Limb (tissue), 2 donors: ENCODE measurements around the gene RAB27A.
A peak's percentile ranks its signal among the peaks of the same experiment; 100 is the strongest.
"Not testable (repeated sequence)": the region's sequence is repeated elsewhere in the genome, so short reads cannot be mapped to it uniquely, and the experiment has no call there.

Experiments
- DNase-seq, 2 donors: peaks; one replicate each; pipeline ENCODE4 v3.0.0-alpha.2; 2016; ENCODE audit errors: extremely low spot score in 2 of 2

Gene RAB27A

DNA sequence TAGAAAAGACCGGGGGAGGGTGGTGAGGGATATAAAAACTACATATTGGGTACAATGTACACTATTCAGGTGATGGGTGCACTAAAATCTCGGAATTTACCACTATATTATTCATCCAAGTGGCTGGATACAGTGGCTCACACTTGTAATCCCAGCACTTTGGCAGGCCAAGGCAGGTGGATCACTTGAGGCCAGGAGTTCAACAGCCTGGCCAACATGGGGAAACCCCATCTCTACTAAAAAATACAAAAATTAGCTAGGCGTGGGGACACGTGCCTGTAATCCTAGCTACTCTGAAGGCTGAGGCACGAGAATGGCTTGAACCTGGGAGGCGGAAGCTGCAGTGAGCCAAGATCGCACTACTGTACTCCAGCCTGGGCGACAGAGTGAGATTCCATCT is 37.4 kb downstream of the RAB27A start:
- DNase-seq = not testable (repeated sequence)

DNA sequence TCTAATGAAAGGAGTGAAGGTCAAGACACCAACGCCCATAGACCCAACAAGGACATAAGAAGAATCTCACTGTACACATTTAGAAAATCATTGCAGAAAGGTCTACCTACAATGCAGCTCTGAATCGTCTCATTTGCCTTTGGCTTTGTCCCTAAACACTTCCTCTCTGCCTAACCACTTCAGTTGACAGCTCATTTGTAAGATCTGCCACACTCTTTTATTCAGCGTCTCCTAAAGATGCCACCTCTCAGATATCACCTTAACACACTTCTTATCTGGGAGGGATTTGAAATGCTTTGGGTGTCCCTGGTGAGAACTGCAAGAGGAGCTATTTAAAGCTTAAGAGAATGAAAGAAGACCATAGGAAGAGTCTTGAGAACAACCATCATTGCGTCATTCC is 38.7 kb downstream of the RAB27A start:
- DNase-seq = no peak

DNA sequence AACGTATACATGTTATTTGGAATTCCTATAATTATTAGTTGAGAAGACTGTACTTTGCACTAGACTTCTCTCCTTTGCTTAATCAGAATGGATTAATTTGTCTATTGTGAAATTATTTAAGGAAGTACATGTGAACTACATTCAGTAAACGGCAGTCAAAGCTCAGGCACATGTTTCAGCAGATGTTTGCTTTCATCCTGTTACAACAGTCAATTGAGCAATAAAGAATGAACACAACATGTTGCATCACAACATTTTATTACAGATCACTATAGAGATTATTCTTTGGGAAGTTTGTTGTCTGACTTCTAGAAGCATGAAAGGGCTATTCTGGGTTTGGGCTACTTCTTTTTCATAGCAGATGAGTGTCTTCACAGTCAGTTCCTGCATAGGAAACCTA is 39.2 kb downstream of the RAB27A start:
- DNase-seq = peak in 1 of 2 donors; percentile 6

DNA sequence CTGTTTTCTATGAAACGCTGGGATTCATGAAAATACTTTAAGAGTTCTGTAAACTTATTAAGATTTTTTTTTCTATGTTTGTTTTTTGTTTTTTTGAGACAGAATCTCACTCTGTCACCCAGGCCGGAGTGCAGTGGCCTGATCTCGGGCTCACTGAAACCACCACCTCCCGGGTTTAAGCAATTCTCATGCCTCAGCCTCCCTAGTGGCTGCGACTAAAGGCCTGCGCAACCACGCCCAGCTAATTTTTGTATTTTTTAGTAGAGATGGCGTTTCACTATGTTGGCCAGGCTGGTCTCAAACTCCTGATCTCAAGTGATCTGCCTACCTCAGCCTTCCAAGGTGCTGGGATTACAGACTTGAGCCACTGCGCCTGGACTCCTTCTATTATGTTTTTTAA is 39.7 kb downstream of the RAB27A start:
- not testable (repeated sequence) for DNase-seq

DNA sequence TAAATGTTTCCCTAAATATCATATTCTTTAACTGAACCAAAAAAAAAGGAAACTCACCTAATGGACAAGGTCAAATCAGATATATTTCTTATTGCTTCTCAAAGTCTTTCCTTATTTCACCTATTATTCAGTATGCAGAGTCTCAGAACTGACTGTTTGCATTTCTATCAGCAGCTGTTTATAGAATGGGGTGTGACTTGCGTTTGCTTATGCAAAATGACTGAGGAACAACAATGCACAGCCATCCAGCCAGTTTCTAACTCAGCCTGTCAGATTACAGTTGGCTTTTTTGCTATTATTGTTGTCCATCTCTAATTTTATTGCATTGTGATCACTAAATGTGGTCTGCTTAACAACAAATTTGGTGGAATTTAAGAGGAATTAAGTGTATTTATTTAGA is 40.7 kb downstream of the RAB27A start:
- no peak for DNase-seq

DNA sequence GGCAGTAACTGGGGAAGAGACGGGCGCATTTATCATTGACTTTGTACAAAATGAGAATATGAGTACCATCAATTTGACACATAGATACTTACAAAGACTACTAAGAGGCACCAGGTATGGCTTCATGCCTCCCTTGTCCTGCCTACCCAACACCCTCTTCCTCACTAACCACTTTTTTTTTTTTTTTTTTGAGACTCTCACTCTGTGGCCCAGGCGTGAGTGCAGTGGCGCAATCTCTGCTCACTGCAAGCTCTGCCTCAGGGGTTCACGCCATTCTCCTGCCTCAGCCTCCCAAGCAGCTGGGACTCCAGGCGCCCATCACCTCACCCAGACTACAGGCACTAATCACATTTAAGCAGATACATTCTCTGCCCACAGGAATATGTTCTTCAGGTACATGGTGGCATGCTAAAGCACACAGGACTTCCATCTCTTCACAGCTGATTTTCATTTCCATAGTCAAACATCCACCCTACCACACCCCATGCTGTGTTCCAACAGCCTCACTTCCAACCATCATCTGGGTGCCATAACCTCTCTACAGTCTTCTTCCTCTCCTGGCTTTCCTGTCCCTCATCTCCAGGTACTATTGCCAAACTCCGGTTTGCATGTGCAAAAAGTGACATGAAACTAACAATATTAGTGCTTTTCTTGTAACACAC is 41.7 kb downstream of the RAB27A start:
- no peak for DNase-seq

DNA sequence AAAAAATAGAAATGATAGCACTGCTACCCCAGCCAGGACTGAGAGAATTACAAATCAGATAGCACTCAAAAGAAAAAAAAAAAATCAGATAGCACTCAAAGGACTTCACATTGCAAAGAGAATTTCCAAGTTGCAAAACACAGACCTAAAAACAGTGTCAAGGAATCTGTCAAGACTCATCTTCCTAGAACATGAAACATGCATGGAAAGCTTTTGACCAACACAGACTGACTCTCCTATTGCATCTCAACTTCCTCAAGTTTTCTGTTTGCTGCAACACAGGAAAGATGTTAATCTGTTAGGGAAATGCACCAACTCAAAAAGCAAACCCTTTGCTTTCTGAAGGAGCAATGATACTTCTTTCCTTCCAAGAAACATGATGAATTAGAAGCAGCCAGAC is 42.3 kb downstream of the RAB27A start:
- DNase-seq = no peak

DNA sequence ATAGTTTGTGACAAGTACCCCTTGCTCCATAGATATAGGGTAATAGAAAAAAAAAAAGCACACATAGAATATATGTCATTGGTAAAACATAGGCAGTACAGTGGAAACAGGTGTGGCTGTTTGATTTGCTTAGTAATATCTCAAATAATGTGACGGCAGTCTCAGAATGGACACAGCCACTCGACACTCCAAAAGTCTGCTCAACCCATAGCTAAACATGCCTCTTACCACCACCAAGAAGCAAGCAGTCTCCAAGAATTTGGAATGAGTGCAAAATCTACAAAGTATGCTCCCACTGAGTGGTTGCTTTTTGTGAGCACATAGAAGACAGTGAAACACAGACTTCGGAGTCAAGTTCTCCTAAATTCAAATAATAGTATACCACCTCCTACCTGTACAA is 43.0 kb downstream of the RAB27A start:
- DNase-seq = no peak

DNA sequence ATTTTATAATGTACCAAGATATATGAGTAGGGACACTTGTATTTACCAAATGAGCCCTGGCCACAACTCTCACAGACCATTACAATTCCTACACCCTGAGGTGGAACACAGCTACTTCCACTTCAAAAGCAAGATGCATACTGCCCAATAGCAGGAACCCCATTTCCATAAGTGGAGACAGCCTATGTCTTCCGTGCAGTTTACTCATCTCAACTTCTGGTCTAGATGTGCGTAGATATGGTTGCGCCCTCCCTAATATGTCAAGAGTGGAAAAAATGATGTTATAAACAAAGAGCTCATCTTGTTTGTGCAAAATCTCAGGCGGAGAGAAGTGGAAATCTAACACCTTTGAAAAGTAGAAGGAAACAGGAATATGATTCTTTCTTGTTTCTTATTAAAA is 44.6 kb downstream of the RAB27A start:
- DNase-seq = no peak

DNA sequence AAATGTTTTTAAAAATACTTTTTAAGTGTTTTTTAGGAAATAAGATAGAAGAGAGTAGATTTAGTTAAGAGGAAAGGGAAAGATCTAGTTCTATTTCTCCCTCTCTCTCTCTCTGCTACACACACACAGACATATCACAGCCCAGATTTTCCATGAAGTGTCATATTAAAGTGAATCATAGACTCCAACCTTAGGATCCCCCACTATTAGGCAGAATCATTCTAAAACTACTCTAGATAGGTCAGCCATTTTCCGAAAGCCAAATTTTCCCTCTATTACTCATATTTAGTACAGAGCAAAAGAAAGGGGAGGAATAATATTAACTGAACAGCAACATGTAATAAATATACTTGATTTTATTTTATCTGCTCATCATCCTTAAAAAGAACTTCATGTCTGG is 47.7 kb downstream of the RAB27A start:
- DNase-seq = no peak

DNA sequence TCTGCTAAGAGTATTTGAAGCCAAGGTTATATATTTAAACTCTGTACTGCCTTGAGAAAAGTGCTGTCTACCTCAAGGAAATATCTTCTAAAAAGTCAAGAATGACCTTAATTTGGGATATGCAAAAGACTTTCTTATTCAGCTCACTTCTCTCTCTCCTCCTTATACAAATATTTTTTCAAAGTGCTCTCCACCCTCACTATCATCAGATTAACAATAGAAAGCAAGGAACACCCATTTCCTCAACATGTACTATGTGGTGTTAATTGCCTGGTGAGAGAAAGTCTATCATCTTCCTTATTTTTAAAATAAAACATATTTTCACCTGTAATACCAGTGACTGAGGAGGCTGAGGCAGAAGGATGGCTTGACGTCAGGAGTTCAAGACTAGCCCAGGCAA is 48.4 kb downstream of the RAB27A start:
- no peak for DNase-seq

DNA sequence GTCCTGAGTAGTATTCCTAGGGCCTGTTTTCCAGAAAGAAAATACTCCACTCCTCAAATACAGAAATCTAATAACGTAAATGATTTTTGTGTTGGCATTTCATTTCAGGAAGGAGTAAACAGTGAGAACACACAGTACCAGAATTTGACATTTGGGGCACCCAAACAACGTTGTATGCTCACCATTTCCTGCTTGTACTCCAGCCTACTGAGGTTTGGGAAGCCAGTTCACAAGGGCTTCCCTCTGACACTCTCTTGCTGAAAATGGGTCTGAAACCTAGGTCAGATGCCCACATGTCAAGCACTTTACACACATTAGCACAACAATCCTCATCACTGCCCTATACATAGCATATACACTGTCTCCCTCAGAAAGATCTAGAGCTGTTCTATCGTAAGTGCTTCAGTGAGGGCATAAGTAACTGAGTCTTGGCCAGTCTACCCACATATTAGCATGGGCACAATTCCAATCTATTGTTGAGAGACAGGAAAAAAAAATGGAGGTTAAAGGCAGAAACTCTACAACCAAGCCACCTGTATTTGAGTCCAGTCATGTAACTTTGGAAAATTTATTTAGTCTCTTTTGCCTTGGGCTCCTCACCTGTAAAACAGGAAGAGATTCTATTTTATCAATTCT is 49.4 kb downstream of the RAB27A start:
- DNase-seq = no peak

DNA sequence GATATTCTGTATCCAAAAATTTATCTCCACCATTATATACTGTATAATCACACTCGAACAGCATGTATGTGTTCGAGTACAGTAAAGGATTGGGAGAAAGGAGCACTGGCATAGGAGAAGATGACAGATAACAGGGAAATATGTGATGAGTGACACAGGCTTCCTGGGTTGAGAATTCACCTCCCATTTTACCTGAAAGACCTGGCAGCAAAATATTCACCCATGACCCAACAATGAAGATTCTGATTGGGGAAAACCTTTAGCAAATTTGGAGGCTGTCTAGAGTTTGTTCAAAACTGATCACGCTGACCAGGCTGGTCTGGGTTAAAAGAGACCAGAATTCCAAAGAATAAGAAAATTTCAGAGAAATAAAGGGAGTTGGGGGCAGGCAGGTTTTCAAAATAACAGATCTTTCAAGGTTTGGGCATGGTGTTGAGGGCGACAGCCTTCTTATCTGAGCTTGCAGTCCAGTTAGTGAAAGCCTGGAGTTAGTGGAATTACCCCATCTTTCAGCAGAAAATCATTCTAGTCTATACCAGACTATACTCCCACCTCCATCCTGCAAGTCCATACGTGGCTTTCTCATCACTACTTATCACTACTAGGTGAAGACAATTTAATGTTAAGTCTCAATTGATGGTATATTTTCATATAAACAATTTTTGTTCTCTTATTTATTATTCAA is 50.0 kb downstream of the RAB27A start:
- DNase-seq = no peak

DNA sequence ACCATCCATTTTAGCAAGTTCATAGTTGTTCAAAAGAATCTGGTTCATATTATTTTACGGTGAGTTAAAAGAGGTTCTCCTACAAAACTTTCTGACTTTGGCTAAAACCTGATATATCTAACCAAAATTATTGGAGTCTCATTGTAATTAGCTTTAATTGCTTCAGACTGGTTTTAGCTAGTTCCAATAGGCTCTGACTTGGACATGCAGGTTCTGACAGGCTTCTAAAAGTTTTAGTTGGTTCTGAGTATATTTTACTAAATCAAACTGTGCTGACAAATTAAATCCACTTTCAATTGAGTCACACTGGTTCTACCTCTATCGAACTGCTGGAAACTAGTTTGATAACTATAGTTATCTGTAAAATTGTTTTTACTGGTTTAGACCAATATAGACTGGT is 50.7 kb downstream of the RAB27A start:
- DNase-seq = no peak

DNA sequence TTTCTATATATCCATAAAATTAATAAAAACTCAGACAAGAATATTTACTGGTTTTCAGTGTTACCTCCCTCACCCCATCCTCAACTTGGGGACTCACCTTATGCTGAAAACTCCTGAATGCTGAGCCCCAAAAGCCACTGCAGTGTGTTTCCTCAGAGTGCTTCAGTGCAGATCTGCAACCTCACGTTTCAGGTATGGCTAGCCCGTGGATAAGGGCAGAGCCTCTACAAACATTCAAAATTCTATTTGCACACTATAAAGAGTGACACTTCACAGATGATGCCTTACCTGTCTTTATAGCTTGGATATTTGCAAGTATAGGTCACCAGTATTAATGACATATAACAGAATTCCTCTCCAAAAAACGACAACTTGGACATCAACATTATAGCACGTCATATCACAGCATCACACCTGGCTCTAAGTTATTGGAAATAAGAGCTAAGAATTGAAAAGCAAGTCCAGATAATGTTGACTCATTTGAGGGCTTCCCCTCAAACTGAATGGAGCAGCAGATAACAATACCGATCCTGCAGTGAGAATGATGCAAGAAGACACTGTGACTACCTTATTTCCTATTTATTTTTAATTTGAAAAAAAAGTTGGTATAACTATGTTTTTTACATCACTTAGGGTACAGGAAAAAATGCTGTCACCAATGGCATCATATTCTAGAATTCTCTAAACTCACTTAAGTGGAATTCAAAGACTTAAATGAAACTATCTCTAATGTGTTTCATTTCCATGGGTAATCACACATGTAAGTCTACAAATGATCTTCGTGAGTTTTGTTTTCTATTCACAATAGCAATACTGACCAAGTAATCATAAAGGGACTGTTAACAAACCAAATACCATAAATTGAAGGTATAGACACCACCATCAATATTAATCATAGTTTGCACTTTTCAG is 52.1 kb downstream of the RAB27A start:
- no peak for DNase-seq

DNA sequence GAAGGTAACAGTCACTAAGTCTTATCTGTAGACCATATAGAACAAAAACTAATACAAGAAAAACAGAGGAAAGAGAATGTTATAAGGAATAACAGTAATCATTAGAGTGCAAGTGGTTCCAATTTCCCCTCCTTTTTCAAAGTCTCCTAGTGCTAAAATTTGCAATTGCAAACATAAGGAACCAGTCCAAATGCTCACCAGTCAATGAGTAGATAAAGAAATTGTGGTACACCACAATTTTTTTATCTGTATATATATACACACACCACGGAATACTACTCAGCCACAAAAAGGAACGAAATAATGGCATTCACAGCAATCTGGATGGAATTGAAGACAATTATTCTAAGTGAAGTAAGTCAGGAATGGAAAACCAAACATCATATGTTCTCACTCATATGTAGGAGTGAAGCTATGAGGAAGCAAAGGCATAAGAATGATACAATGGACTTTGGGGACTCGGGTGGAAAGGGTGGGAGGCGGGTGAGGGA is 54.0 kb downstream of the RAB27A start:
- no peak for DNase-seq

DNA sequence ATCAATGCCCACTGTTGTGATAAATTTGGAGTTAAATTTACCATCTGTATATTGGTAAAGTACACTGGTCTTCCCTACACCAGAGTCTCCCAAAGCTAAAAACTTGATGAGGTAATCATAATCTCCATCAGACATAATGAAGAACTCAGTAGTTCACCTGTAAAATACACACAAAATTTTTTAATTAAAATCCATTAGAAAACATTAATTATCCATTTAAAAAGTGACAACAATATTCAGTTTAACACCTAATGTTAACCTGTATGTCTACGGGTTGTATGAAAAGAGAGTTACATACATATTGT is 54.9 kb downstream of the RAB27A start:
- no peak for DNase-seq

DNA sequence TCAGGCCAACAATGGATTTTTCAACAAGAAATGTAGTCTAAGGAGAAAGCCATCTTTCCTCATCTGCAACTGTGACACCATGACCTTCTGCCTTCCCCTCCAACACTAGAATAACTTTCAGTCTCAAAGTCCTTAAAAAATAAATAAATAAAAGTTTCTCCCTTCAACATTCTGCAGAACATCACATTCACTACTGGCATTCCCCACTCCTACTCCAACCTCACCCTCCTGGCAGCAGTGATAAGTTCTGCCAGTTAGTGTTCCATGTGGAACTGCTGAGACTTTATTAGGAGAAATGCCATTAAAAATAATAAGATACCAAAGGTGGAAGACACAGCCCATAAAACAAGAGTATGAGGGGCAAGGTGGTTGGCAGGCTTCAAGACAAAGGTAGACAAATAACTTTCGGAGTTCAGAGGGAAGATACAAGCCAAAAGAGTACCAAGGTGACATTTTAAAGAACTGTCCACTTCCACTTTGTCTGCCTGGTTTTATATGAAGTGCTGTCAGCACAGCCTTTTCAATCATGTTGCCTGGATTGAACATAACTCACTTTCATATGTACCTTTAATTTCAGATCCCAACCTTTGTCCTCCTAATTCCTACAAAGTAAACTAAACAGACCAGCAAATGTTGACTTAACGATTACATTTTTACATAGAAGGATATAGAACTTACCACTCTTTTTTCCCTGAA is 55.4 kb downstream of the RAB27A start:
- DNase-seq = no peak

DNA sequence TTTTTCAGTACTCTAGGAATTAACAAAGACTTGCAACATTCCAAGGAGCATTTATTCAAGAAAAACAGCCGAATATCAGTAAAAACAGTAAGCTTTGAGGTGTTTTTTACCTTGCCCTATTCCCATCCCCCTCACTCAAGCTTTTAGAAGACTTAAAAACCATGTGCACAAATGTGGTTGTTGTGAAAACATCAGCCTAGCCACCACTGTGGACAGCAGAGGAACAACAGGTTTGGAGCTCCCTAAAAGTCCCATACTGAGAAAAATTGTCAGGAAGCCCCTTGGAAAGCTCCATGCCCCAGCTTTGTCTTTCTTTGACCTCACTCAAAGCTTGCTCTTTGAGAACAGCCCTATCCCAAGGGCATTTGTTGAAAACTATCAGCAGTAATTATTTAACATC is 58.2 kb downstream of the RAB27A start:
- no peak for DNase-seq

DNA sequence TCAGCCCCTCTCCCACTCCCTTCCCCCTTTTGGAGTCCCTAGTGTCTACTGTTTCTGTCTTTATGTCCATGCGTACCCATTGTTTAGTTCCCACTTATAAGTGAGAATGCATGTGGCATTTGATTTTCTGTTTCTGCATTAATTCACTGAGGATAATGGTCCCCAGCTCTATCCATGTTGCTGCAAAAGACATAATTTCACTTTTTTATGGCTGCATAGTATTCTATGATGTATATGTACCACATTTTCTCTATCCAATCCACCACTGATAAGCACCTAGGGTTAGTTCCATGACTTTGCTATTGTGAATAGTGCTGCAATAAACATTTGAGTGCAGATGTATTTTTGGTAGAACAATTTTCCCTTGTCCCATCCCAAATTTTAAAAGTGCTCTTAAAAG is 58.7 kb downstream of the RAB27A start:
- DNase-seq = no peak

DNA sequence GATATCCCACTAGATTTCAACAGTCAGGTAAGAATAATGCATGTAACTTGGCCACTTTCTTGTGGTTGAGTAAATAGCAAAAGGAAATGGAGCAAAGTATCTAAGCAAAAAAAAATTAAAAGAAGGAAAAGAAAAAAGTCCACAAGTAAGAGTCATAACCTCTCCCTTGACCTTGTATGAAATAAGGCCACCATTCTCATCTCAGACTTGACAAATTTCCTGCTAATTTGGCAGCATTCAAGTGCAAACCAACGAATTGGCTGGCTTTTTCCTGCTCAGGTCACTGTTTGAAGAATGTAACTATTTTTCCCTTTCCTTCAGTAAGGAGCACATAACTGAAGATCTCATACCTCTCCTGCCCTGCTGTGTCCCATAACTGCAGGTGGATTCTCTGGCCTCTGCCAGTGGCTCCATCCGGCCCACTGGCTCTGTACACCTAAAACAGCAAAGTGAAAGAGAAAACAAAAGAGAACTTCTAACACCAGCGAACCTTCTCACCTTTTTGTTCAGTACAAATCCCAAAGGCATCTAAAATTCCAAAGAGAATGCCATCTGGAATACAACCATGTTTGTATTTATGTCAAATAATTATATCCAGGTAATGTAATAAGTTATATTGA is 59.5 kb downstream of the RAB27A start:
- DNase-seq = no peak
